KMS-11 (cell line): ENCODE results near the gene CDS1.

ENCODE experiments used
- H2AFZ ChIP-seq: fragments of 200-600 bp; sonication (generic); 2 replicates; pipeline ENCODE4 v1.6.1; 2016; ENCODE audit warnings: antibody characterized with exemption, mixed run types, low read depth
- H3K27ac ChIP-seq: fragments of 200-600 bp; sonication (generic); 2 replicates; pipeline ENCODE4 v1.6.1; 2016; ENCODE audit warnings: mild to moderate bottlenecking, mixed run types
- H3K27me3 ChIP-seq: fragments of 200-600 bp; sonication (generic); 2 replicates; pipeline ENCODE4 v1.6.1; 2017; ENCODE audit warnings: mild to moderate bottlenecking, low read depth, mixed run types, moderate library complexity; ENCODE audit not compliant: insufficient read depth
- H3K36me3 ChIP-seq: fragments of 200-600 bp; sonication (generic); 2 replicates; pipeline ENCODE4 v1.6.1; 2017; ENCODE audit warnings: mild to moderate bottlenecking, mixed run types; ENCODE audit not compliant: insufficient read depth
- H3K4me1 ChIP-seq: fragments of 200-600 bp; sonication (generic); 2 replicates; pipeline ENCODE4 v1.6.1; 2016; ENCODE audit warnings: mild to moderate bottlenecking, low read depth, mixed run types; ENCODE audit not compliant: poor library complexity, severe bottlenecking
- H3K4me2 ChIP-seq: fragments of 200-600 bp; sonication (generic); 2 replicates; pipeline ENCODE4 v1.7.0; 2016; ENCODE audit warnings: mild to moderate bottlenecking, mixed run types
- H3K4me3 ChIP-seq: fragments of 200-600 bp; sonication (generic); IDR thresholded peaks from 2 replicates; pipeline ENCODE4 v1.6.1; 2017; ENCODE audit warnings: low read depth, low read length, mixed read lengths; ENCODE audit not compliant: insufficient read depth
- H3K79me2 ChIP-seq: fragments of 200-600 bp; sonication (generic); 2 replicates; pipeline ENCODE4 v1.6.1; 2016; ENCODE audit warnings: low read depth, mixed run types; ENCODE audit not compliant: insufficient read depth
- H3K9ac ChIP-seq: fragments of 200-600 bp; sonication (generic); 2 replicates; pipeline ENCODE4 v1.6.1; 2016; ENCODE audit warnings: mild to moderate bottlenecking, mixed run types
- H4K20me1 ChIP-seq: fragments of 200-600 bp; sonication (generic); 2 replicates; pipeline ENCODE4 v1.6.1; 2016; ENCODE audit warnings: mild to moderate bottlenecking, mixed run types; ENCODE audit not compliant: insufficient read depth
- TF ChIP-seq, protein P1 (sequence below): fragments of 200-600 bp; sonication (generic); conservative IDR thresholded peaks from 2 replicates; pipeline ENCODE4 v1.6.1; 2017; ENCODE audit warnings: low read depth, mild to moderate bottlenecking, antibody characterized with exemption, low read length, moderate library complexity, mixed read lengths

CDS1 gene

DNA sequence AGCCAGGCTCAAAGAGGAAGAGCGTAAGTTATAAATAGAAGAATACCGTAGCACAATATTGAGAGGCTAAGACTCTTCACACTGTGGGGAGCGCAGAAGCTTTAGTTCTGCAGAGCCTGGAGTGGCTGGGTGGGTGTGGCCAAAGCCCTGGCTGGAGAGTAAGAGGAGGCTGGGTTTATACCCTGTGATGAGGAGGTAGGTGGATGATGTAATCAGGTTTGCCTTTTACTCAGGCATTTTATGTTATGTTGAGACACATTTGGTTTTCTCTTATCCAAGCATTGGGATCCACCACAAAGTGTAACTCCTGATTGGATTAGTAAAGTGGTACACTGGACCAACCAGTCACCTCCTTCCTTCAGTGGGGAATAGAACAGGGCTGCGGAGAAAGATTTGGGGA lies 13.9 kb downstream of the CDS1 start:
- no peak overlapping the region for H3K9ac ChIP-seq
- no peaks in the 10 kb centered on the region for H4K20me1 ChIP-seq
- no peaks in the 10 kb centered on the region for H3K27me3 ChIP-seq
- H3K79me2 ChIP-seq, result no peaks in the 10 kb centered on the region
- H3K27ac ChIP-seq, result no peak overlapping the region
- H3K4me3 ChIP-seq, result no peak overlapping the region
- H3K4me1 ChIP-seq, result peaks cover 9% of the 10 kb centered on the region
- TF ChIP-seq, protein P1, sequence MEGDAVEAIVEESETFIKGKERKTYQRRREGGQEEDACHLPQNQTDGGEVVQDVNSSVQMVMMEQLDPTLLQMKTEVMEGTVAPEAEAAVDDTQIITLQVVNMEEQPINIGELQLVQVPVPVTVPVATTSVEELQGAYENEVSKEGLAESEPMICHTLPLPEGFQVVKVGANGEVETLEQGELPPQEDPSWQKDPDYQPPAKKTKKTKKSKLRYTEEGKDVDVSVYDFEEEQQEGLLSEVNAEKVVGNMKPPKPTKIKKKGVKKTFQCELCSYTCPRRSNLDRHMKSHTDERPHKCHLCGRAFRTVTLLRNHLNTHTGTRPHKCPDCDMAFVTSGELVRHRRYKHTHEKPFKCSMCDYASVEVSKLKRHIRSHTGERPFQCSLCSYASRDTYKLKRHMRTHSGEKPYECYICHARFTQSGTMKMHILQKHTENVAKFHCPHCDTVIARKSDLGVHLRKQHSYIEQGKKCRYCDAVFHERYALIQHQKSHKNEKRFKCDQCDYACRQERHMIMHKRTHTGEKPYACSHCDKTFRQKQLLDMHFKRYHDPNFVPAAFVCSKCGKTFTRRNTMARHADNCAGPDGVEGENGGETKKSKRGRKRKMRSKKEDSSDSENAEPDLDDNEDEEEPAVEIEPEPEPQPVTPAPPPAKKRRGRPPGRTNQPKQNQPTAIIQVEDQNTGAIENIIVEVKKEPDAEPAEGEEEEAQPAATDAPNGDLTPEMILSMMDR, result no peak
- no peak overlapping the region for H3K4me2 ChIP-seq
- H2AFZ ChIP-seq, result no peak overlapping the region
- no peaks in the 10 kb centered on the region for H3K36me3 ChIP-seq

DNA sequence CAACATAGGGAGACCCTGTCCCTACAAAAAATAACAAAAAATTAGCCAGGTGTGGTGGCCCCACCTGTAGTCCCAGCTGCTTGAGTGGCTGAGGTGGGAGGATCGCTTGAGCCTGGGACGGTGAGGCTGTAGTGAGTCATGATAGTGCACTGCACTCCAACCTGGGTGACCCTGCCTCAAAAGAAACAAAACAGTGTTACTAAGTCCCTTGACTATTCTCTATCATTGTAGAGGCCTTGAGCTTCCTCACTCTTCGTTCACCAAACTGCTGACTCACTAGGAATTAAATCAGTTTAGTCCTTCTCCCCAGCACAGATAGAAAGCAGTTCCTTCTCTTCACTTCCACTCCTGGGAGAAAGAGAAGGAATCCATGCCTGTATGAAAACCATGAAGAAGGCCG lies 14.5 kb downstream of the CDS1 start:
- no peaks in the 10 kb centered on the region for H3K79me2 ChIP-seq
- TF ChIP-seq, protein P1, result no peak
- H3K36me3 ChIP-seq, result no peaks in the 10 kb centered on the region
- H3K4me2 ChIP-seq, result no peak overlapping the region
- H2AFZ ChIP-seq, result no peak overlapping the region
- no peak overlapping the region for H3K9ac ChIP-seq
- no peak overlapping the region for H3K27ac ChIP-seq
- H3K4me3 ChIP-seq, result no peak overlapping the region
- H3K27me3 ChIP-seq, result no peaks in the 10 kb centered on the region
- H3K4me1 ChIP-seq, result peaks cover 9% of the 10 kb centered on the region
- H4K20me1 ChIP-seq, result no peaks in the 10 kb centered on the region

DNA sequence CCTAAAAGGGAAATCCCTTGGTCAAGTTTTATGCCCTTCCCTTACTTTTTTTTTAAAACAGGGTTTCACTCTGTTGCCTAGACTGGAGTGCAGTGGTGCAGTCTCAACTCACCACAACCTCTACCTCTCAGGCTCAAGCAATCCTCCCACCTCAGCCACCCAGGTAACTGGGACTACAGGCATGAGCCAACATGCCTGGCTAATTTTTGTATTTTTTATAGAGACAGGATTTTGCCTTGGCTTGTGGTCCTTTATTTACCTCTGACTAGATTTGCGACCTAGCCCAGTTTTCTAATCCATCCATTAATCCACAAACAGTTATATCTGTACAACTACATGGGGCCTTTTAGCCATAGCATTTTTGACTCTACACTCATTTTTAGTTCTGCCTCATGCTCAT lies 23.7 kb downstream of the CDS1 start:
- Histone ChIP-seq H3K79me2 (no peaks in the 10 kb centered on the region), H3K27ac (no peak overlapping the region), H3K4me1 (no peaks in the 10 kb centered on the region), H3K27me3 (no peaks in the 10 kb centered on the region), H3K36me3 (no peaks in the 10 kb centered on the region), H2AFZ (no peak overlapping the region), H3K4me2 (no peak overlapping the region), H4K20me1 (no peaks in the 10 kb centered on the region), H3K4me3 (no peak overlapping the region), H3K9ac (no peak overlapping the region)
- TF ChIP-seq, protein P1, result no peak

DNA sequence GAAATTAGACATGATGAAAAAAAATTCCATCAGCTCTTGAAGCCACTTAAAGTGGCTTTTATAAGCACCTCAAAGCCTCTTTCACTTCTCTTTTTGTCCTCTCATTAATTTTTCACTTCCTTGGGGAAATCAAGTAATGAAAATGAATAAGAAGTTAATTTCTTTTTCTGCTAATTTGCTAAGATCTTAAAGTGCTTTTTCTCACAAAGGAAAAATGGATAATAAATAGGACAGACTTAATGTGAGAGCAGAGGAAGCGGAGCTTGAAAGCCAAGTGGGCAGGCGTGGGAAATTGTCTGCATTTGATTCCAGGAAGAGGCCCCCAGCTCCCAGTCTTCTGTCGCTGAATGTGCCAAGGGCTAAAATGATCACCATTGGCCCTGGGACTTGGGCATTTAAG lies 28.6 kb downstream of the CDS1 start:
- Histone ChIP-seq H3K4me3 (no peak overlapping the region), H3K4me2 (no peak overlapping the region), H3K9ac (no peak overlapping the region), H4K20me1 (no peaks in the 10 kb centered on the region), H3K36me3 (no peaks in the 10 kb centered on the region), H3K27me3 (no peaks in the 10 kb centered on the region), H2AFZ (no peak overlapping the region), H3K27ac (no peak overlapping the region), H3K79me2 (no peaks in the 10 kb centered on the region), H3K4me1 (no peaks in the 10 kb centered on the region)
- TF ChIP-seq, protein P1, result no peak

DNA sequence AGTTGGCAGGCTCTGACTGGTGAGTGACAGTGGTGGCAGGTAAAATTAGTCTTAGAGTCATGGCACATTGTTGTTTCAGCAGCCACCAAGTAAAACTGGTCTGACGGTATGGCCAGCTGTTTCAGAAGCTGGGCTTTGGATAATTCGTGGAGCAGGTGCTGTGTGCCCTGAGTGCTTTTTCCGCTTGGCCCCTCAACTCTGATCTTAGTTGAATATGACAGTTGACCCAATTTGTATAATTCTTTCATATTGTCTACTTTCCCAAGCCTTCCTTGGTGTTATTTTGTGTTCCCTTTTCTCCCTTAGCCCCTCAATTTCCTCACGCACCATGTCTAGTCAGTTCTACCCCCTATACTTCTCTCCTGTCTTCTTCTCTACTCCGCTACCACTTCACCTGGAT lies 32.0 kb downstream of the CDS1 start:
- no peak overlapping the region for H3K4me2 ChIP-seq
- no peak overlapping the region for H3K27ac ChIP-seq

More for the DNA sequence above, 32.0 kb downstream of the CDS1 start:
- H3K4me1 ChIP-seq, result no peaks in the 10 kb centered on the region
- H3K9ac ChIP-seq, result no peak overlapping the region
- no peak overlapping the region for H2AFZ ChIP-seq
- H3K36me3 ChIP-seq, result no peaks in the 10 kb centered on the region
- TF ChIP-seq, protein P1, result no peak
- H4K20me1 ChIP-seq, result no peaks in the 10 kb centered on the region
- no peaks in the 10 kb centered on the region for H3K79me2 ChIP-seq
- H3K4me3 ChIP-seq, result no peak overlapping the region
- no peaks in the 10 kb centered on the region for H3K27me3 ChIP-seq
